OCI-M2 (cell line): Measurements from ENCODE around the gene INSYN1.

Experiments used
- DNase-seq: peaks from one replicate; lab custom pipeline; 2025; ENCODE audit not compliant: unreplicated experiment; lab: John Stamatoyannopoulos, UW

INSYN1 gene

DNA sequence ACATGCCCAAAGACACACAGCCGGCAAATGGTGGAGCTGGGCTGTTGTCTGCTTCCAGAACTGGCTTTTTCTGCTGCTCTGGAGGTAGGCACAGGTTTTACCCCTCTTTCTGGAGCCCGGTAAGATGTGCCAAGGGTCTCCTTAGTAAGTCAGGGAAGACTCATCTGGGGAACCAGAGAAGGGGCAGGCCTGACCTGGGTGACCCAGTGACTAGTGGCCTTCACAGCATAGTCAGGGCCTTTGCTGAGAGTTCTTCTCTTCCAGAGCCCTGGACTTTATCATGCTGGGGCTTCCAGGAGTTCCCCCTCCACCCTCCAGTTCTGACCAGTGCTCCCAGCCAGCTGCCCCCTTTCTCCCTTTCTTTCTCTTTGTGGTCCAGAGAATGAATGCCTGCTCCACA is 65.8 kb downstream of the INSYN1 start:
- DNase-seq: no peak

DNA sequence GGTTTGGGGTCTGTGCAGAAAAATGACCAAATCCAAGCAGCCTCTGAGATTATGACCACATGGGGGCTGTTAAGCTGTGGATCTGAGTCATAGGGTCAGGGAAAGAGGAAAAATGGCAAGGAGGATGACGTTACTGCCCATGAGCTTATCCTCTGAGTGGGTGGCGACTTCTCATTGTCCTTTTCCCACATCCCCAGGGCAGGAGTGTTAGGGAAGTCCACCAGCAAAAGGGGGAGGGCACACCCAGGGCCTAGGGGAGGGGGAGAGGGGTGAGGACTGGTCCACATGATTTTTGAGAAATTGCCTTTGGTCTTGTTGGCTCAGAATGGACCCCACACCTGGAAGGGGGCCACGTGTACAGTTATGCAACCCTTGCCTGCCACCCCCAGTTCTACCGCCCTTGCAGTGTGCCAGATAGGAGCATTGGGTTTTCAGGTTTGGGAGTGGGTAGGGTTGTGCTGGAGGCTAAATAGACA is 66.3 kb downstream of the INSYN1 start:
- DNase-seq: no peak

DNA sequence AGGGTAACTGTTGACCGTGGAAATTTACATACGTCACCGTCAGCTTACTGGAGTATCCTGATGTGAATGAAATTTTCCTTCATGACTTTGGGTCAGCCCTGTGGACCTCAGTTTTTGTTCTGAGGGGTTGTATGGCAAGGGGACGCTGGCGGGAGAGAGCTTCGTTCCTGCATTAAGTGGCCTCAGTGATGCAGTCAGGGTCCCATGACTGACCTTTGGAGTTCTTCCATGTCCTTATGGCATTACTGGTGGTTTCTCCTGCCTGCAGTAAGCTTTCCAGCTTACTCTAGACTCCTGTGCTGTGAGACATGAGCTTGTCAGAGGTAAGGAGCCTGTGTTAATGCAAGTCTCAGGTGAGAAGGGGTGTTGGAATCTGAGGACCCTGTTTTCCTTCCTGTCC is 67.2 kb downstream of the INSYN1 start:
- DNase-seq: no peak
